ENCODE results near the gene OR4D1. TPM values are rescaled to one million over a fixed set of nuclear protein-coding genes. Genes with fewer than 3 reads are reported as not detected.

Gene OR4D1
- total and polyA plus RNA-seq, 4 donors = under 0.01 TPM; not detected in 3

GRCh38 chr17:58207451-58207850, 59.3 kb downstream of the OR4D1 start (continued):
- no peak for TF ChIP-seq FOXA2 (IDR thresholded peaks at IDR 0.05)
- no peak for TF ChIP-seq HNF4G (IDR thresholded peaks at IDR 0.05)
- TF ChIP-seq, protein P1, sequence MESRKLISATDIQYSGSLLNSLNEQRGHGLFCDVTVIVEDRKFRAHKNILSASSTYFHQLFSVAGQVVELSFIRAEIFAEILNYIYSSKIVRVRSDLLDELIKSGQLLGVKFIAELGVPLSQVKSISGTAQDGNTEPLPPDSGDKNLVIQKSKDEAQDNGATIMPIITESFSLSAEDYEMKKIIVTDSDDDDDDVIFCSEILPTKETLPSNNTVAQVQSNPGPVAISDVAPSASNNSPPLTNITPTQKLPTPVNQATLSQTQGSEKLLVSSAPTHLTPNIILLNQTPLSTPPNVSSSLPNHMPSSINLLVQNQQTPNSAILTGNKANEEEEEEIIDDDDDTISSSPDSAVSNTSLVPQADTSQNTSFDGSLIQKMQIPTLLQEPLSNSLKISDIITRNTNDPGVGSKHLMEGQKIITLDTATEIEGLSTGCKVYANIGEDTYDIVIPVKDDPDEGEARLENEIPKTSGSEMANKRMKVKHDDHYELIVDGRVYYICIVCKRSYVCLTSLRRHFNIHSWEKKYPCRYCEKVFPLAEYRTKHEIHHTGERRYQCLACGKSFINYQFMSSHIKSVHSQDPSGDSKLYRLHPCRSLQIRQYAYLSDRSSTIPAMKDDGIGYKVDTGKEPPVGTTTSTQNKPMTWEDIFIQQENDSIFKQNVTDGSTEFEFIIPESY (IDR thresholded peaks at IDR 0.05) = no peak
- TF ChIP-seq HNF4A (conservative IDR thresholded peaks at IDR 0.05) = no peak

GRCh38 chr17:58208344-58208743, 60.2 kb downstream of the OR4D1 start:
- DNase-seq (ENCODE audit: low spot score) = no peak
- peaks cover 2 to 60% (median 30%) of the 10 kb centered on the region in 4 donors for H3K36me3 ChIP-seq (ENCODE audit: control insufficient read depth in 4 of 4, insufficient read depth in 3 of 4, low read depth in 1 of 4, low read length in 3 of 4)
- WGBS = 91% methylated on average over 5 of the region's 5 CpGs

More at GRCh38 chr17:58208344-58208743, 60.2 kb downstream of the OR4D1 start:
- no peak for TF ChIP-seq RXRA (IDR thresholded peaks at IDR 0.05)
- TF ChIP-seq HNF4A (conservative IDR thresholded peaks at IDR 0.05) = no peak
- TF ChIP-seq MAX (IDR thresholded peaks at IDR 0.05) = no peak
- TF ChIP-seq RAD21 (IDR thresholded peaks at IDR 0.05) = no peak
- TF ChIP-seq, protein P2, sequence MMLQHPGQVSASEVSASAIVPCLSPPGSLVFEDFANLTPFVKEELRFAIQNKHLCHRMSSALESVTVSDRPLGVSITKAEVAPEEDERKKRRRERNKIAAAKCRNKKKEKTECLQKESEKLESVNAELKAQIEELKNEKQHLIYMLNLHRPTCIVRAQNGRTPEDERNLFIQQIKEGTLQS (IDR thresholded peaks at IDR 0.05) = no peak
- Histone ChIP-seq H3K4me3 (ENCODE audit: low read depth in 1 of 3, low read length in 3 of 3) (no peak overlapping the region), H3K9ac (ENCODE audit: low read depth in 1 of 2, low read length in 2 of 2) (no peak overlapping the region), H3K4me1 (ENCODE audit: control insufficient read depth in 4 of 4, insufficient read depth in 4 of 4, low read length in 3 of 4) (no peaks in the 10 kb centered on the region), H3K27me3 (ENCODE audit: control insufficient read depth in 4 of 4, insufficient read depth in 4 of 4, low read length in 3 of 4) (no peaks in the 10 kb centered on the region), H3K27ac (ENCODE audit: low read depth in 1 of 2, low read length in 2 of 2) (no peak overlapping the region), H3K9me3 (ENCODE audit: control insufficient read depth in 4 of 4, low read length in 3 of 4) (no peaks in the 10 kb centered on the region)

Other genes with a start within 250 kb of the OR4D1 start
- gene CUEDC1, start 193.0 kb upstream of the OR4D1 start, total RNA-seq = 1 to 10 TPM; 2.6 to 3.2 TPM
- 1 to 10 TPM; 3.6 to 4.9 TPM for gene CUEDC1, start 193.0 kb upstream of the OR4D1 start, polyA plus RNA-seq
- gene VEZF1, start 160.1 kb upstream of the OR4D1 start, total RNA-seq = 10 to 100 TPM; 14.6 to 26.2 TPM
- 1 to 10 TPM; 7.9 to 8.2 TPM for gene VEZF1, start 160.1 kb upstream of the OR4D1 start, polyA plus RNA-seq
- gene SRSF1, start 141.1 kb upstream of the OR4D1 start, total RNA-seq = 100 to 1,000 TPM; 162 to 201 TPM
- gene SRSF1, start 141.1 kb upstream of the OR4D1 start, polyA plus RNA-seq = 10 to 100 TPM; 52.3 to 65.4 TPM
- gene DYNLL2, start 65.0 kb upstream of the OR4D1 start, total RNA-seq = 10 to 100 TPM; 11.3 to 16.9 TPM
- 10 to 100 TPM in 1 of 2 donors, 1 to 10 TPM in 1; 3.2 to 22.1 TPM for gene DYNLL2, start 65.0 kb upstream of the OR4D1 start, polyA plus RNA-seq
- not detected for gene OR4D2, start 18.6 kb downstream of the OR4D1 start, total RNA-seq
- not detected for gene OR4D2, start 18.6 kb downstream of the OR4D1 start, polyA plus RNA-seq
- 10 to 100 TPM in 1 of 2 donors, not detected in 1; 10.0 TPM for gene EPX, start 44.3 kb downstream of the OR4D1 start, total RNA-seq
- gene EPX, start 44.3 kb downstream of the OR4D1 start, polyA plus RNA-seq = under 1 TPM in 1 of 2 donors, not detected in 1; 0.09 TPM
- gene MKS1, start 70.9 kb downstream of the OR4D1 start, total RNA-seq = 1 to 10 TPM; 5.7 to 7.9 TPM
- gene MKS1, start 70.9 kb downstream of the OR4D1 start, polyA plus RNA-seq = 1 to 10 TPM; 4.4 to 4.5 TPM
- not detected for gene LPO, start 90.2 kb downstream of the OR4D1 start, total RNA-seq
- gene LPO, start 90.2 kb downstream of the OR4D1 start, polyA plus RNA-seq = not detected
- gene MPO, start 132.6 kb downstream of the OR4D1 start, total RNA-seq = 100 to 1,000 TPM in 1 of 2 donors, under 1 TPM in 1; 0.17 to 221 TPM
- under 1 TPM; 0.14 to 0.87 TPM for gene MPO, start 132.6 kb downstream of the OR4D1 start, polyA plus RNA-seq
- 1 to 10 TPM; 2.0 to 4.6 TPM for gene TSPOAP1, start 180.4 kb downstream of the OR4D1 start, total RNA-seq
- gene TSPOAP1, start 180.4 kb downstream of the OR4D1 start, polyA plus RNA-seq = 1 to 10 TPM; 1.5 to 3.1 TPM
- 10 to 100 TPM; 23.3 to 48.1 TPM for gene SUPT4H1, start 203.8 kb downstream of the OR4D1 start, total RNA-seq
- gene SUPT4H1, start 203.8 kb downstream of the OR4D1 start, polyA plus RNA-seq = 10 to 100 TPM; 32.8 to 59.1 TPM

All from liver (tissue), 9 donors.